Right lobe of liver (tissue), 6 donors: ENCODE results near the gene AP5Z1. TPM values are rescaled to one million over a fixed set of nuclear protein-coding genes. Genes with fewer than 3 reads are reported as not detected.

Experiments used
- ATAC-seq, 4 donors: fragments of 200-7000 bp; cut with Tn5 transposase; one replicate each; pipeline ENCODE4 v1.9.1; 2020; ENCODE audit warnings: mild to moderate bottlenecking in 4 of 4, moderate library complexity in 4 of 4
- DNase-seq, 3 donors: peaks; one replicate each; pipeline ENCODE4 v3.0.0-alpha.2; 2020
- H3K27ac ChIP-seq, 3 donors: fragments of 200-600 bp; one replicate each; pipeline ENCODE4 v1.8.0; 2022
- H3K27me3 ChIP-seq, 2 donors: fragments of 200-600 bp; one replicate each; pipeline ENCODE4 v1.8.0; 2022
- H3K36me3 ChIP-seq, 4 donors: fragments of 200-600 bp; sonication (generic) in 1 of 4; one replicate each; pipeline versions ENCODE4 v1.5.1 to v1.8.0; 2017 to 2022; ENCODE audit warnings: control low read depth in 1 of 4
- H3K4me1 ChIP-seq, 4 donors: fragments of 200-600 bp; sonication (generic) in 1 of 4; one replicate each; pipeline versions ENCODE4 v1.5.1 to v1.8.0; 2017 to 2022; ENCODE audit warnings: control low read depth in 1 of 4
- H3K4me3 ChIP-seq, 3 donors: fragments of 200-600 bp; one replicate each; pipeline ENCODE4 v1.8.0; 2022
- H3K9me3 ChIP-seq, 4 donors: fragments of 200-600 bp; sonication (generic) in 1 of 4; one replicate each; pipeline versions ENCODE4 v1.5.1 to v1.8.0; 2017 to 2022; ENCODE audit warnings: control low read depth in 1 of 4
- POLR2A ChIP-seq: fragments of 450-650 bp; IDR thresholded peaks from one replicate; pipeline ENCODE4 v1.6.1; 2017; ENCODE audit warnings: antibody characterized with exemption, mild to moderate bottlenecking
- WGBS: methylation state at CpG from one replicate; pipeline ENCODE4 v1.1.6; 2018; ENCODE audit warnings: low coverage, low lambda C conversion rate; ENCODE audit not compliant: insufficient coverage; ENCODE audit errors: missing lambda C conversion rate; 5-methylcytosine and 5-hydroxymethylcytosine counted together
- intact Hi-C, 2 donors: fragments of 100-400 bp; cut with DNase I; formaldehyde crosslinking; loops; one replicate each; pipeline versions ENCODE4 v1.11.2 to v1.14.1; 2022
- total RNA-seq, 6 experiments: library from RNA; depleted of rRNA in 2 of 6; stranded (reverse); fragments of >200 nt in 2 of 6; fragmentation: NEBNext Ultra II Directional in 3 of 6; extraction: Animal tissue kit (Norgen Biotek cat#: 25700) in 3 of 6; gene quantifications; one replicate each; pipeline versions ENCODE4 v1.1.0 to v1.2.4, GENCODE V29; 2016 to 2023
- TF ChIP-seq, protein P1 (sequence below), 4 donors: fragments of 200-600 bp in 3 of 4; fragments of 450-650 bp in 1 of 4; IDR thresholded peaks; one replicate each; pipeline versions ENCODE4 v1.5.1 to v1.8.0; 2016 to 2022; ENCODE audit warnings: antibody characterized with exemption in 4 of 4, mild to moderate bottlenecking in 2 of 4
- donor health status: DM: no; HTN: yes; CAD: no.
- donor health status: DM: no; HTN: no; CAD: no.
- donor health status: DM: no; HTN: no; CAD: no.
- donor health status: DM: no; HTN: yes; CAD: no.
- donor health status: DM: no; HTN: yes; CAD: no.

AP5Z1 gene
- total RNA-seq, 6 experiments from 2014 or later = 9.7 to 23.6 (median 14.2) TPM

DNA sequence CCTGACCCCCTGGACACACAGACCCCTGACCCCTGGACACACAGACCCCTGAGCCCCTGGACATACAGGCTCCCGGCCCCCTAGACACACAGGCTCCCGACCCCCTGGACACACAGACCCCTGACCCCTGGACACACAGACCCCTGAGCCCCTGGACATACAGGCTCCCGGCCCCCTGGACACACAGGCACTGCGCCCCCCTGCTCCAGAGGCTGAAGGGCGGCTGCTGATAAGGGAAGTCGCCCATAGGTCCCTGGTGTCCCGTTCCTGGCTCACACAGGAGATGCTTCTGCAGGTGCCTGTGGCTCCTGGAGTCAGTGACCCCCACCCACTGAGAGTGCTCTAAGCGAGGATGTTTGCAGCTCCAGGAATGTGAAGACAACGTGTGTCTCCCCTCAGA lies 3.7 kb upstream of the AP5Z1 start:
- Histone ChIP-seq H3K9me3 (no peaks in the 10 kb centered on the region), H3K27ac (no peak overlapping the region), H3K27me3 (no peaks in the 10 kb centered on the region), H3K4me3 (no peak overlapping the region), H3K4me1 (peaks cover 0 to 18% (median 6%) of the 10 kb centered on the region in 4 donors), H3K36me3 (no peaks in the 10 kb centered on the region)
- no peak for TF ChIP-seq POLR2A
- TF ChIP-seq, protein P1, sequence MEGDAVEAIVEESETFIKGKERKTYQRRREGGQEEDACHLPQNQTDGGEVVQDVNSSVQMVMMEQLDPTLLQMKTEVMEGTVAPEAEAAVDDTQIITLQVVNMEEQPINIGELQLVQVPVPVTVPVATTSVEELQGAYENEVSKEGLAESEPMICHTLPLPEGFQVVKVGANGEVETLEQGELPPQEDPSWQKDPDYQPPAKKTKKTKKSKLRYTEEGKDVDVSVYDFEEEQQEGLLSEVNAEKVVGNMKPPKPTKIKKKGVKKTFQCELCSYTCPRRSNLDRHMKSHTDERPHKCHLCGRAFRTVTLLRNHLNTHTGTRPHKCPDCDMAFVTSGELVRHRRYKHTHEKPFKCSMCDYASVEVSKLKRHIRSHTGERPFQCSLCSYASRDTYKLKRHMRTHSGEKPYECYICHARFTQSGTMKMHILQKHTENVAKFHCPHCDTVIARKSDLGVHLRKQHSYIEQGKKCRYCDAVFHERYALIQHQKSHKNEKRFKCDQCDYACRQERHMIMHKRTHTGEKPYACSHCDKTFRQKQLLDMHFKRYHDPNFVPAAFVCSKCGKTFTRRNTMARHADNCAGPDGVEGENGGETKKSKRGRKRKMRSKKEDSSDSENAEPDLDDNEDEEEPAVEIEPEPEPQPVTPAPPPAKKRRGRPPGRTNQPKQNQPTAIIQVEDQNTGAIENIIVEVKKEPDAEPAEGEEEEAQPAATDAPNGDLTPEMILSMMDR (IDR thresholded peaks at IDR 0.05) = no peak
- intact Hi-C loops = no loop called here
- DNase-seq (no peak), ATAC-seq (no peak)
- WGBS = 57% methylated on average over 5 of the region's 9 CpGs

DNA sequence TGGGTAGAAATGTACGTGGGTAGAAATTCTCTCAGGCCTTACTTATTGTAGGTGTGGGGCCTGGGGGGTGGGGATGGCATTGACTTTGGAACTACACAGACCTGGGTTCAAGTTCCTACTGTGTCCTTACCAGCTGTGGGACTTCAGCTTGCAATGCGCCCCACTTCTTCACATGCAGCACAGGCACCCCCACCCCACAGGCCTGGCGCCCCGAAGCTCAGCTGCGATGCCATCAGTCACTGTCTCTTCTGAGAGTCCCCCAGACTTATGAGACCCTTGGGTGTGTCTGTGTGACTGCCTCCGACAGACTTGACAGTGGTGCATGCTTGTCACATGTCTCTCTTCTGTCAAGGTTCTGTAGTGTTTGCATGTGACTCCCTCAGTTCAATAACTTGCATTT lies 3.1 kb upstream of the AP5Z1 start:
- intact Hi-C loops = no loop called here
- H3K27me3 ChIP-seq = no peaks in the 10 kb centered on the region
- H3K4me1 ChIP-seq = peaks cover 0 to 22% (median 8%) of the 10 kb centered on the region in 4 donors
- H3K36me3 ChIP-seq = no peaks in the 10 kb centered on the region
- ATAC-seq = no peak
- no peaks in the 10 kb centered on the region for H3K9me3 ChIP-seq
- no peak for DNase-seq
- no peak overlapping the region for H3K4me3 ChIP-seq
- H3K27ac ChIP-seq = no peak overlapping the region
- TF ChIP-seq, protein P1 (IDR thresholded peaks at IDR 0.05) = no peak
- TF ChIP-seq POLR2A = no peak
- 100% methylated on average over 3 of the region's 6 CpGs for WGBS

DNA sequence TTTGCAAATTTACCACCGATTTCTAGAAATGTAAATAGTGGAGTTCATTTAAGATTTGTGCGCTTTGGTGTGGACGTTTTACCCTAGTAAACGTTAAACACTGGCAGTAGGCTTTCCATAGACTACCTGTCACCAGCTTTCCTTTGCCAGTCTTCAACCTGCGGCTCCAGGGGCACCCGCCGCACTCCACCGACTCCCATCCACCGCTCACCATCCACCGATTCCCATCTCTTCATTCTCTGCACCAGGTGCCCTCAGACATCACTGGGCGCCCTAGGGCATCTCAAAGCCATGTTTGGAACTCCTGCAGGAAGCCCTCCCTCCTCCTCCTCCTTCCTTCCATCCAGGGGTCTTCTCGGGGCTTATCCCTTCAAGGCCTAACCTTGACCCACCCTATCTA lies 1.4 kb upstream of the AP5Z1 start:
- TF ChIP-seq, protein P1 (IDR thresholded peaks at IDR 0.05) = no peak
- TF ChIP-seq POLR2A = no peak
- DNase-seq = no peak
- 82% methylated on average over 9 of the region's 12 CpGs for WGBS
- peaks cover 0 to 22% (median 8%) of the 10 kb centered on the region in 4 donors for H3K4me1 ChIP-seq
- intact Hi-C loops = no loop called here
- no peak overlapping the region for H3K4me3 ChIP-seq
- no peaks in the 10 kb centered on the region for H3K27me3 ChIP-seq
- H3K9me3 ChIP-seq = no peaks in the 10 kb centered on the region
- no peak for ATAC-seq
- H3K36me3 ChIP-seq = no peaks in the 10 kb centered on the region
- H3K27ac ChIP-seq = no peak overlapping the region

DNA sequence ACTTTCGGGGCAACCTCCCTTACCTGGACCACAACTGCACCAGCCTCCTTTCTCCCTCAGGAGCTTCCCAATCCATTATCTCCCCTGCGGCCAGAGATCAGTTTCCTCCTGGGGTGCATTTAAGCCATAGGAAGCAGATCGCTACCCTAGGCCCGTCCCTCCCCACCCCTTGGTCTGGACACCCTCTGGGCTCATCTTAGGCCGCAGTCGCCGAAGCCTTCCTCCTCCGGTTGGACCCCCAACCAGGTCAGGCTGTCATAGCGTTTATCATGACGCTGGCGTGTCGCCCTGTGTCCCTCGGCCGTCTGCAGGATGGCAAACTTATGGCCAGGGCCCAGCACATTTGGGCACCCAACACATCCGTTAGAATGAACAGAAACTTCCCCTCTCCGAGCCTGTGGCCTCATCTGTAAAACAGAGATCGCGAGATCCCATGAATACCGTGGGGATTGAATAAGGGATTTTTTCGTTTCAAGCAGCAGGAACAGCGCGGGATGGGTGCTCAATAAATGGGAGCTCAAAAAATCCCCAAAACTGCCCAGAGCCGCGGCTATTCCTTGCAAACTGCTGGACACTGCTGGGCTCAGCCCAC lies 669 bp upstream of the AP5Z1 start:
- Histone ChIP-seq H3K9me3 (no peaks in the 10 kb centered on the region), H3K27me3 (no peaks in the 10 kb centered on the region), H3K4me1 (peaks cover 0 to 22% (median 8%) of the 10 kb centered on the region in 4 donors), H3K36me3 (no peaks in the 10 kb centered on the region), H3K27ac (peak overlapping the region; percentile 95 to 96 (median 95)), H3K4me3 (peak overlapping the region; percentile 93 to 99 (median 98))
- 11% methylated on average over 24 of the region's 24 CpGs for WGBS
- intact Hi-C loops = no loop called here
- no peak for TF ChIP-seq POLR2A
- TF ChIP-seq, protein P1 (IDR thresholded peaks at IDR 0.05) = no peak
- DNase-seq (peak in 1 of 3 donors; percentile 71), ATAC-seq (peak; percentile 19 to 40 (median 31))
